ENCODE measurements around the gene CLPSL2. TPM values are rescaled to one million over a fixed set of nuclear protein-coding genes. Genes with fewer than 3 reads are reported as not detected.

Gene CLPSL2
- total and polyA plus RNA-seq, 10 donors = not detected

- DNase-seq = no peak
- H3K36me3 ChIP-seq = no peaks in the 10 kb centered on the region
- no peak overlapping the region for H3K27ac ChIP-seq
- H3K27me3 ChIP-seq (replicated peaks in 1 of 7) = peaks cover 0 to 48% (median 22%) of the 10 kb centered on the region in 7 donors
- no peak overlapping the region for H3K4me3 ChIP-seq
- no peaks in the 10 kb centered on the region for H3K9me3 ChIP-seq
- 79 to 89% (median 83%) methylated on average over 2 of the region's 2 CpGs for WGBS, 5 donors
- intact Hi-C loops (cut with DNase I; ENCODE audit: low total_unique reads) = no loop called here
- TF ChIP-seq, protein P1, sequence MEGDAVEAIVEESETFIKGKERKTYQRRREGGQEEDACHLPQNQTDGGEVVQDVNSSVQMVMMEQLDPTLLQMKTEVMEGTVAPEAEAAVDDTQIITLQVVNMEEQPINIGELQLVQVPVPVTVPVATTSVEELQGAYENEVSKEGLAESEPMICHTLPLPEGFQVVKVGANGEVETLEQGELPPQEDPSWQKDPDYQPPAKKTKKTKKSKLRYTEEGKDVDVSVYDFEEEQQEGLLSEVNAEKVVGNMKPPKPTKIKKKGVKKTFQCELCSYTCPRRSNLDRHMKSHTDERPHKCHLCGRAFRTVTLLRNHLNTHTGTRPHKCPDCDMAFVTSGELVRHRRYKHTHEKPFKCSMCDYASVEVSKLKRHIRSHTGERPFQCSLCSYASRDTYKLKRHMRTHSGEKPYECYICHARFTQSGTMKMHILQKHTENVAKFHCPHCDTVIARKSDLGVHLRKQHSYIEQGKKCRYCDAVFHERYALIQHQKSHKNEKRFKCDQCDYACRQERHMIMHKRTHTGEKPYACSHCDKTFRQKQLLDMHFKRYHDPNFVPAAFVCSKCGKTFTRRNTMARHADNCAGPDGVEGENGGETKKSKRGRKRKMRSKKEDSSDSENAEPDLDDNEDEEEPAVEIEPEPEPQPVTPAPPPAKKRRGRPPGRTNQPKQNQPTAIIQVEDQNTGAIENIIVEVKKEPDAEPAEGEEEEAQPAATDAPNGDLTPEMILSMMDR (IDR thresholded peaks at IDR 0.05 in 8 of 11, conservative IDR thresholded peaks at IDR 0.05 in 3 of 11) = no peak
- TF ChIP-seq POLR2AphosphoS5 (IDR thresholded peaks at IDR 0.05) (no peak), POLR2A (IDR thresholded peaks at IDR 0.05) (no peak)
- peaks cover 0 to 7% (median 0%) of the 10 kb centered on the region in 6 donors for H3K4me1 ChIP-seq
Observed at GRCh38 chr6:35784200-35784599, 7.8 kb downstream of the CLPSL2 start.

DNA sequence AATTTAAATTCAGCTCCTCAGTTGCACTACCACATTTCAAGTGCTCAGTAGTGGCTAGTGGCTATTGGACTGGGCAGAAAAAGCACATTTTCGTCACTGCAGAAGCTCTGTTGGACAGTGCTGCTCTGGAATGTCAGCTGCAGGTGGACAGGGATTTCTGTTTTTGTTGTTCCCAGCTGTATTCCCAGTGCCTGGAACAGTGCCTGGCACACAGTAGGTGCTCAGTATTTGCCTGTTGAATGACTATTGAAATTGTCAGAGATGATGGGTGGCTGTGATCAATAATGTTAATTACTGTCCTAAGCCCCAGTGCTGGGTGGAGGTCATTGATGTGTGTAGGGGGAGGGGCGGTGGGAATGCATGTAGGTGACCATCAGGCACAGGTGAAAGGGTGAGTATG, 9.9 kb downstream of the CLPSL2 start:
- DNase-seq = no peak
- Histone ChIP-seq H3K27me3 (replicated peaks in 1 of 7) (peaks cover 0 to 63% (median 32%) of the 10 kb centered on the region in 7 donors), H3K27ac (no peak overlapping the region), H3K4me3 (no peak overlapping the region), H3K36me3 (no peaks in the 10 kb centered on the region), H3K4me1 (peaks cover 0 to 7% (median 0%) of the 10 kb centered on the region in 6 donors), H3K9me3 (no peaks in the 10 kb centered on the region)
- intact Hi-C loops (cut with DNase I; ENCODE audit: low total_unique reads) = no loop called here
- TF ChIP-seq, protein P1 (IDR thresholded peaks at IDR 0.05 in 8 of 11, conservative IDR thresholded peaks at IDR 0.05 in 3 of 11) = no peak
- TF ChIP-seq POLR2AphosphoS5 (IDR thresholded peaks at IDR 0.05) (no peak), POLR2A (IDR thresholded peaks at IDR 0.05) (no peak)
- 63 to 84% (median 68%) methylated on average over 2 of the region's 2 CpGs for WGBS, 5 donors

GRCh38 chr6:35786810-35787209, 10.4 kb downstream of the CLPSL2 start:
- Histone ChIP-seq H3K4me3 (no peak overlapping the region), H3K36me3 (no peaks in the 10 kb centered on the region), H3K27ac (no peak overlapping the region), H3K4me1 (peaks cover 0 to 7% (median 0%) of the 10 kb centered on the region in 6 donors), H3K27me3 (replicated peaks in 1 of 7) (peaks cover 0 to 63% (median 32%) of the 10 kb centered on the region in 7 donors), H3K9me3 (no peaks in the 10 kb centered on the region)
- TF ChIP-seq POLR2A (IDR thresholded peaks at IDR 0.05) (no peak), POLR2AphosphoS5 (IDR thresholded peaks at IDR 0.05) (no peak)
- TF ChIP-seq, protein P1 (IDR thresholded peaks at IDR 0.05 in 8 of 11, conservative IDR thresholded peaks at IDR 0.05 in 3 of 11) = no peak
- intact Hi-C loops (cut with DNase I; ENCODE audit: low total_unique reads) = no loop called here
- no peak for DNase-seq
- WGBS, 5 donors = 32 to 67% (median 50%) methylated on average over 25 of the region's 25 CpGs

- Histone ChIP-seq H3K4me1 (peaks cover 0 to 7% (median 0%) of the 10 kb centered on the region in 6 donors), H3K27me3 (replicated peaks in 1 of 7) (peaks cover 0 to 63% (median 32%) of the 10 kb centered on the region in 7 donors), H3K4me3 (no peak overlapping the region), H3K36me3 (no peaks in the 10 kb centered on the region), H3K27ac (no peak overlapping the region), H3K9me3 (no peaks in the 10 kb centered on the region)
- intact Hi-C loops (cut with DNase I; ENCODE audit: low total_unique reads) = no loop called here
- no peak for DNase-seq
- WGBS, 5 donors = 80 to 88% (median 84%) methylated on average over 13 of the region's 13 CpGs
- TF ChIP-seq, protein P1 (IDR thresholded peaks at IDR 0.05 in 8 of 11, conservative IDR thresholded peaks at IDR 0.05 in 3 of 11) = no peak
- TF ChIP-seq POLR2A (IDR thresholded peaks at IDR 0.05) = no peak
- TF ChIP-seq POLR2AphosphoS5 (IDR thresholded peaks at IDR 0.05) = no peak
Observed at GRCh38 chr6:35787266-35788218, 11.1 kb downstream of the CLPSL2 start.
